ENCODE results near the gene NLRP6. TPM values are rescaled to one million over a fixed set of nuclear protein-coding genes. Genes with fewer than 3 reads are reported as not detected.

The NLRP6 gene
- total RNA-seq, 4 donors from 2014 or later: 0.13 to 0.73 (median 0.28) TPM

GRCh38 chr11:334264-334994, 56.2 kb downstream of the NLRP6 start:
- no peak for DNase-seq
- WGBS, 2 donors: 59 to 61% methylated on average over 25 of the region's 25 CpGs
- TF ChIP-seq CTCF (IDR thresholded peaks at IDR 0.05): no peak
- H3K27ac ChIP-seq: no peak overlapping the region
- no peaks in the 10 kb centered on the region for H3K27me3 ChIP-seq
- no peaks in the 10 kb centered on the region for H3K36me3 ChIP-seq
- intact Hi-C loops (cut with DNase I): no loop called here
- no peaks in the 10 kb centered on the region for H3K9me3 ChIP-seq
- H3K4me3 ChIP-seq (replicated peaks in 1 of 3): no peak overlapping the region
- peaks cover 0 to 11% of the 10 kb centered on the region in 2 donors for H3K4me1 ChIP-seq

Small RNA genes lying within 50 kb of the gene (small RNA-seq; reads per million reads assigned to genes)
- not detected for gene AC136475.6

Other genes with a start within 250 kb of the NLRP6 start
- gene SCGB1C1, start 85.3 kb upstream of the NLRP6 start, total RNA-seq: not detected
- gene BET1L, start 71.0 kb upstream of the NLRP6 start, total RNA-seq: 10 to 100 TPM; 22.2 to 39.5 (median 33.8) TPM
- 100 to 1,000 TPM in 2 of 4 donors, 10 to 100 TPM in 2; 65.8 to 128 (median 99.8) TPM for gene RIC8A, start 70.7 kb upstream of the NLRP6 start, total RNA-seq
- 10 to 100 TPM; 14.3 to 21.2 (median 17.0) TPM for gene SIRT3, start 42.1 kb upstream of the NLRP6 start, total RNA-seq
- 100 to 1,000 TPM in 1 of 4 donors, 10 to 100 TPM in 3; 64.7 to 111 (median 77.7) TPM for gene PSMD13, start 41.4 kb upstream of the NLRP6 start, total RNA-seq
- 10 to 100 TPM; 21.8 to 43.3 (median 32.7) TPM for gene PGGHG, start 10.7 kb downstream of the NLRP6 start, total RNA-seq
- gene IFITM5, start 21.1 kb downstream of the NLRP6 start, total RNA-seq: not detected
- gene IFITM2, start 29.4 kb downstream of the NLRP6 start, total RNA-seq: 100 to 1,000 TPM in 1 of 4 donors, 10 to 100 TPM in 3; 83.2 to 318 (median 92.9) TPM
- 100 to 1,000 TPM in 3 of 4 donors, 10 to 100 TPM in 1; 94.3 to 163 (median 103) TPM for gene IFITM1, start 35.6 kb downstream of the NLRP6 start, total RNA-seq
- 100 to 1,000 TPM; 140 to 300 (median 178) TPM for gene IFITM3, start 42.5 kb downstream of the NLRP6 start, total RNA-seq
- 1 to 10 TPM in 1 of 4 donors, under 1 TPM in 1, not detected in 2; 0.98 to 1.2 TPM for gene B4GALNT4, start 91.1 kb downstream of the NLRP6 start, total RNA-seq
- 10 to 100 TPM; 30.4 to 58.4 (median 46.9) TPM for gene PKP3, start 115.8 kb downstream of the NLRP6 start, total RNA-seq
- 10 to 100 TPM; 46.0 to 69.6 (median 47.8) TPM for gene SIGIRR, start 136.6 kb downstream of the NLRP6 start, total RNA-seq
- 1 to 10 TPM; 3.7 to 6.4 (median 4.7) TPM for gene ANO9, start 163.6 kb downstream of the NLRP6 start, total RNA-seq
- gene PTDSS2, start 171.9 kb downstream of the NLRP6 start, total RNA-seq: 10 to 100 TPM; 40.8 to 69.9 (median 41.7) TPM
- 100 to 1,000 TPM; 191 to 259 (median 231) TPM for gene RNH1, start 228.8 kb downstream of the NLRP6 start, total RNA-seq